ENCODE results near the gene ANKRD55. TPM values are rescaled to one million over a fixed set of nuclear protein-coding genes. Genes with fewer than 3 reads are reported as not detected.

The ANKRD55 gene
- total and polyA plus RNA-seq, 2 of the 8 experiments (the other 6 are each of a cell fraction or from before 2014, with no cell fraction given), result not detected

DNA sequence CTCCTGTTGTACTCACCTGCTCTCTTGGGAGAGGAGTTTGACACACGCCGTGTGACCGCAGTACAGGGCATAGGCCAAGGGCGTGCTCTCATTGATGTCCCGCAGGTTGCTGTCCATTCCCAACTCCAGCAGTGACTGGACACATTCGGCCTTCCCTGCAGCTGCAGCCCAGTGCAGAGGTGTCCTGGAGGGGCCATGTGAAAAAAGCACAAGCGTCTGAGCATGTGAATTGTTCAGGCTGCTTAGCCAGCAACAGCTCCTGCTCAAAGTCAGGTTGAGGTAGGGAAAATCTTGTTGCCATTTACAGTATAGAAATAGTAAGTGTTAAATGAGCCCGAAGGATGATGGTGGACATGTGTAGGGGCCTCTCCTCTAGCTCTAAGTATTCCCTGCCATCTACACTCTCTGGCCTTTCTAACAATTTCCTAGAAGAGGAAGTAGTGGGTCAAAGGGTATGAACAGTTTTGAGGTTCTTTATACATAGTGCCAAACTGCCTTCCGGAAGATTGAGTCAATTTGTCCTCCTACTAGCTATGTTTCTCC lies 116.5 kb downstream of the ANKRD55 start (continued):
- TF ChIP-seq, protein P1, sequence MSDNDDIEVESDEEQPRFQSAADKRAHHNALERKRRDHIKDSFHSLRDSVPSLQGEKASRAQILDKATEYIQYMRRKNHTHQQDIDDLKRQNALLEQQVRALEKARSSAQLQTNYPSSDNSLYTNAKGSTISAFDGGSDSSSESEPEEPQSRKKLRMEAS (IDR thresholded peaks at IDR 0.05), result no peak
- TF ChIP-seq POLR2AphosphoS5 (IDR thresholded peaks at IDR 0.05; ENCODE audit: low read depth, low read length), result no peak
- no peak for TF ChIP-seq BRCA1 (IDR thresholded peaks at IDR 0.05; ENCODE audit: low read depth, low read length)
- no peak for TF ChIP-seq SP2 (IDR thresholded peaks at IDR 0.05; ENCODE audit: low read length)
